Neural cell (in vitro differentiated cells): Measurements from ENCODE around the gene MAJIN.
"Not testable (repeated sequence)": the region's sequence is repeated elsewhere in the genome, so short reads cannot be mapped to it uniquely, and the experiment has no call there.

ENCODE experiments used
- EP300 ChIP-seq: fragments of 450-650 bp; conservative IDR thresholded peaks from 2 replicates; pipeline ENCODE4 v1.6.1; 2014; ENCODE audit warnings: antibody characterized with exemption, mild to moderate bottlenecking, moderate library complexity; ENCODE audit not compliant: poor library complexity, severe bottlenecking
- EZH2 ChIP-seq: fragments of 200-600, 300-800 bp; shearing (Covaris generic), sonication (generic); IDR thresholded peaks from 2 replicates; pipeline ENCODE4 v1.6.1; 2014; ENCODE audit warnings: antibody characterized with exemption, low read length, borderline replicate concordance, mild to moderate bottlenecking; ENCODE audit not compliant: insufficient read depth, poor library complexity, severe bottlenecking
- MXI1 ChIP-seq: fragments of 450-650 bp; conservative IDR thresholded peaks from 2 replicates; pipeline ENCODE4 v1.6.1; 2014; ENCODE audit warnings: antibody characterized with exemption, mild to moderate bottlenecking; ENCODE audit not compliant: poor library complexity, severe bottlenecking
- POLR2AphosphoS5 ChIP-seq: IDR thresholded peaks from 2 replicates; pipeline ENCODE4 v1.6.1; 2012
- RAD21 ChIP-seq: fragments of 450-650 bp; conservative IDR thresholded peaks from 2 replicates; pipeline ENCODE4 v1.6.1; 2014; ENCODE audit warnings: antibody characterized with exemption, mild to moderate bottlenecking, moderate library complexity
- SMC3 ChIP-seq: fragments of 450-650 bp; conservative IDR thresholded peaks from 2 replicates; pipeline ENCODE4 v1.6.1; 2014; ENCODE audit warnings: antibody characterized with exemption, mild to moderate bottlenecking, moderate library complexity; ENCODE audit not compliant: poor library complexity
- TF ChIP-seq, protein P1 (sequence below): fragments of 450-650 bp; IDR thresholded peaks from 2 replicates; pipeline ENCODE4 v1.5.1; 2014; ENCODE audit warnings: antibody characterized with exemption, mild to moderate bottlenecking, moderate library complexity; ENCODE audit not compliant: poor library complexity, severe bottlenecking

DNA sequence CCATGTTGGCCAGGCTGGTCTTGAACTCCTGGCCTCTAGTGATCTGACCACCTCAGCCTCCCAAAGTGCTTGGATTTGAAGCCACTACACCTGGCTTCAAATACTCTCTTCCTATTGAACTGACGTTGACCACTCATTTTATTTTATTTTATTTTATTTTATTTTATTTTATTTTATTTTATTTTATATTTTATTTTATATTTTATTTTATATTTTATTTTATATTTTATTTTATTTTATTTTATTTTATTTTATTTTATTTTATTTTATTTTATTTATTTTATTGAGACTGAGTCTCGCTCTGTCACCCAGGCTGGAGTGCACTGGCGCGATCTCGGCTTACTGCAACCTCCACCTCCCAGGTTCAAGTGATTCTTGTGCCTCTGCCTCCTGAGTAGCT is 11.4 kb upstream of the MAJIN start:
- TF ChIP-seq EP300, RAD21, POLR2AphosphoS5, EZH2, SMC3, MXI1: not testable (repeated sequence)
- TF ChIP-seq, protein P1, sequence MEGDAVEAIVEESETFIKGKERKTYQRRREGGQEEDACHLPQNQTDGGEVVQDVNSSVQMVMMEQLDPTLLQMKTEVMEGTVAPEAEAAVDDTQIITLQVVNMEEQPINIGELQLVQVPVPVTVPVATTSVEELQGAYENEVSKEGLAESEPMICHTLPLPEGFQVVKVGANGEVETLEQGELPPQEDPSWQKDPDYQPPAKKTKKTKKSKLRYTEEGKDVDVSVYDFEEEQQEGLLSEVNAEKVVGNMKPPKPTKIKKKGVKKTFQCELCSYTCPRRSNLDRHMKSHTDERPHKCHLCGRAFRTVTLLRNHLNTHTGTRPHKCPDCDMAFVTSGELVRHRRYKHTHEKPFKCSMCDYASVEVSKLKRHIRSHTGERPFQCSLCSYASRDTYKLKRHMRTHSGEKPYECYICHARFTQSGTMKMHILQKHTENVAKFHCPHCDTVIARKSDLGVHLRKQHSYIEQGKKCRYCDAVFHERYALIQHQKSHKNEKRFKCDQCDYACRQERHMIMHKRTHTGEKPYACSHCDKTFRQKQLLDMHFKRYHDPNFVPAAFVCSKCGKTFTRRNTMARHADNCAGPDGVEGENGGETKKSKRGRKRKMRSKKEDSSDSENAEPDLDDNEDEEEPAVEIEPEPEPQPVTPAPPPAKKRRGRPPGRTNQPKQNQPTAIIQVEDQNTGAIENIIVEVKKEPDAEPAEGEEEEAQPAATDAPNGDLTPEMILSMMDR = not testable (repeated sequence)
